Endothelial cell of umbilical vein (primary cell): ENCODE measurements around the gene UQCR10. TPM values are rescaled to one million over a fixed set of nuclear protein-coding genes. Genes with fewer than 3 reads are reported as not detected.

Experiments
- BruUV-seq: library from RNA; stranded (reverse); fragments of 400-500 nt; replicated peaks from 2 replicates; lab custom pipeline; 2021; lab: Mats Ljungman, UMichigan
- CTCF ChIA-PET: fragments of 300-600, 350-600 bp; sonication (Branson Sonifier 250); formaldehyde crosslinking; loops from one replicate; lab custom pipeline; 2021; ENCODE audit warnings: antibody characterized with exemption, inconsistent platforms; lab: Charles Lee
- POLR2A ChIA-PET: fragments of 300-600, 350-600 bp; sonication (Branson Sonifier 250); formaldehyde crosslinking; loops from one replicate; lab custom pipeline; 2021; ENCODE audit warnings: antibody characterized with exemption, inconsistent platforms; lab: Charles Lee
- DNase-seq: peaks from one replicate; pipeline ENCODE4 v3.0.0-alpha.2; 2011; ENCODE audit warnings: low read depth, low spot score
- FAIRE-seq: peaks from 2 replicates; lab custom pipeline; 2011; peaks lifted over from hg19 to GRCh38; lab: Jason Lieb, UNC
- H2AFZ ChIP-seq: 2 replicates; pipeline ENCODE4 v1.6.0; 2012; ENCODE audit warnings: low read depth, low read length, control low read depth, inconsistent platforms
- H3K27ac ChIP-seq: 2 replicates; pipeline ENCODE4 v1.5.1; 2011; ENCODE audit warnings: low read depth, mild to moderate bottlenecking, control low read depth, low read length, moderate library complexity; ENCODE audit not compliant: insufficient read depth
- H3K27me3 ChIP-seq, 2 experiments: 2 replicates each; pipeline versions ENCODE4 v1.6.0 to v1.6.1; 2011; ENCODE audit warnings: low read length in 2 of 2, mixed read lengths in 1 of 2; ENCODE audit not compliant: control insufficient read depth in 2 of 2, insufficient read depth in 2 of 2
- H3K36me3 ChIP-seq, 2 experiments: 2 replicates in 1 of 2; 3 replicates in 1 of 2; pipeline ENCODE4 v1.5.1; 2011; ENCODE audit warnings: low read length in 2 of 2, mild to moderate bottlenecking in 1 of 2, moderate library complexity in 1 of 2; ENCODE audit not compliant: control insufficient read depth in 2 of 2, insufficient read depth in 2 of 2; ENCODE audit errors: extremely low read depth in 1 of 2
- H3K4me1 ChIP-seq: 3 replicates; pipeline ENCODE4 v1.5.1; 2011; ENCODE audit warnings: mild to moderate bottlenecking, low read length; ENCODE audit not compliant: control insufficient read depth, insufficient read depth; ENCODE audit errors: extremely low read depth
- H3K4me2 ChIP-seq: 2 replicates; pipeline ENCODE4 v1.6.1; 2011; ENCODE audit warnings: low read length, control low read depth, mixed read lengths; ENCODE audit not compliant: insufficient read depth
- H3K4me3 ChIP-seq, 3 experiments: fragments of 200-600 bp in 1 of 3; sonication (generic), shearing (Covaris generic) in 1 of 3; replicated peaks in 1 of 3; 2 replicates each; pipeline ENCODE4 v1.5.1; 2011 to 2016; ENCODE audit warnings: control low read depth in 3 of 3, low read length in 3 of 3, mild to moderate bottlenecking in 2 of 3, inconsistent platforms in 1 of 3, low read depth in 1 of 3, moderate library complexity in 1 of 3; ENCODE audit not compliant: insufficient read depth in 1 of 3
- H3K79me2 ChIP-seq: 2 replicates; pipeline ENCODE4 v1.6.0; 2012; ENCODE audit warnings: low read length, inconsistent platforms; ENCODE audit not compliant: control insufficient read depth, insufficient read depth
- H3K9ac ChIP-seq: replicated peaks from 2 replicates; pipeline ENCODE3; 2011; ENCODE audit warnings: low read length, control low read depth; ENCODE audit not compliant: insufficient read depth; ENCODE audit errors: extremely low read depth
- H3K9me1 ChIP-seq: replicated peaks from 3 replicates; pipeline ENCODE4 v1.6.0; 2011; ENCODE audit warnings: mild to moderate bottlenecking, low read length; ENCODE audit not compliant: control insufficient read depth, insufficient read depth; ENCODE audit errors: extremely low read depth
- H3K9me3 ChIP-seq: replicated peaks from 2 replicates; pipeline ENCODE4 v1.5.1; 2012; ENCODE audit warnings: low read length, inconsistent platforms; ENCODE audit not compliant: control insufficient read depth, insufficient read depth
- H4K20me1 ChIP-seq: replicated peaks from 2 replicates; pipeline ENCODE3; 2011; ENCODE audit warnings: mild to moderate bottlenecking, low read length; ENCODE audit not compliant: control insufficient read depth, insufficient read depth; ENCODE audit errors: extremely low read depth
- EZH2 ChIP-seq: IDR thresholded peaks from 2 replicates; pipeline ENCODE4 v1.6.1; 2012; ENCODE audit warnings: borderline replicate concordance, low read depth, mild to moderate bottlenecking, moderate library complexity, low read length, inconsistent platforms; ENCODE audit not compliant: severe bottlenecking
- FOS ChIP-seq: IDR thresholded peaks from 2 replicates; pipeline ENCODE4 v1.6.1; 2011; ENCODE audit warnings: mild to moderate bottlenecking, low read length, moderate library complexity, borderline replicate concordance; ENCODE audit not compliant: insufficient read depth
- GATA2 ChIP-seq: IDR thresholded peaks from 2 replicates; pipeline ENCODE4 v1.7.0; 2011; ENCODE audit warnings: low read depth, mild to moderate bottlenecking, moderate library complexity, mixed read lengths, low read length; ENCODE audit not compliant: insufficient read length, insufficient read depth
- JUN ChIP-seq: IDR thresholded peaks from 2 replicates; pipeline ENCODE4 v1.6.1; 2011; ENCODE audit warnings: borderline replicate concordance, low read depth; ENCODE audit not compliant: insufficient read length, insufficient read depth
- MYC ChIP-seq: IDR thresholded peaks from one replicate; pipeline ENCODE4 v1.6.1; 2011; ENCODE audit warnings: mild to moderate bottlenecking, low read depth, low read length
- POLR2A ChIP-seq: IDR thresholded peaks from 2 replicates; pipeline ENCODE4 v1.6.1; 2012; ENCODE audit warnings: low read depth, mild to moderate bottlenecking, control low read depth, low read length
- POLR2AphosphoS5 ChIP-seq: IDR thresholded peaks from 2 replicates; pipeline ENCODE4 v1.6.1; 2012; ENCODE audit warnings: low read depth, mild to moderate bottlenecking, control low read depth, low read length, moderate library complexity; ENCODE audit not compliant: insufficient read depth
- dilution Hi-C: fragments of 300-500 bp; cut with MboI; formaldehyde crosslinking; loops from one replicate; pipeline ENCODE4 v1.15.0; 2019; ENCODE audit warnings: low sequenced_read_pairs; ENCODE audit not compliant: extremely low pct_ligation_motif_present
- intact Hi-C: fragments of 100-400 bp; cut with micrococcal nuclease; formaldehyde crosslinking; loops from one replicate; pipeline ENCODE4 v1.10.0; 2022
- polyA plus RNA-seq, 4 experiments: library from polyadenylated mRNA; depleted of rRNA in 3 of 4; stranded (reverse) in 3 of 4; unstranded in 1 of 4; fragments of >200 nt; gene quantifications; 2 replicates each; pipeline versions ENCODE4 v1.2.1 to v1.2.3, GENCODE V29; 2011 to 2012; ENCODE audit warnings: missing spikeins in 1 of 4
- total RNA-seq: library from RNA; stranded (reverse); gene quantifications from 2 replicates; pipeline ENCODE4 v1.2.3, GENCODE V29; 2021
- TF ChIP-seq, protein P1 (sequence below): IDR thresholded peaks from 2 replicates; pipeline ENCODE4 v1.6.1; 2011; ENCODE audit not compliant: insufficient read depth, insufficient read length
- TF ChIP-seq, protein P2 (sequence below), 2 donors: IDR thresholded peaks; 1 replicate in 1 of 2; 2 replicates in 1 of 2; pipeline ENCODE4 v1.5.1; 2011; ENCODE audit warnings: low read length in 2 of 2, mild to moderate bottlenecking in 2 of 2, moderate library complexity in 2 of 2, control low read depth in 1 of 2, inconsistent platforms in 1 of 2, low read depth in 1 of 2; ENCODE audit not compliant: insufficient read depth in 1 of 2; ENCODE audit errors: extremely low read depth in 1 of 2

Gene UQCR10
- total and polyA plus RNA-seq, 2 donors (not counting 3 experiments of a cell fraction or from before 2014, with no cell fraction given): 96.6 to 196 TPM

DNA sequence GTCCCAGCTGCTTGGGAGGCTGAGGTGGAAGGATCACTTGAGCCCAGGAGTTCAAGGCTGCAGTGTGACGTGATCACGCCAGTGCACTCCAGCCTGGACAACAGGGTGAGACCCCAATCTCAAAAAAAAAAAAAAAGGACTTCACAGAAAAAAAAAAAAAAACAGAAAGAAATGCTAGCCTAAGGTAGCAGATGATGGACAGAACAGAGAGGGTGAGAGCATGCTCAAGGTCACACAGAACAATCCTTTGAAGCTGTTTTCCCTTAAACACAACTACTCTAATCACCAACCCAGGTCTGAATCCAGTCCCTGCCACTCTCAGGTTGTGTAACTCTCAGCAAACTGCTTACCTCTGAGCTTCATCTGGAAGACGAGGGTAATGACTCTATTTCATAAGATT, 10.1 kb upstream of the UQCR10 start:
- Histone ChIP-seq H2AFZ (no peak overlapping the region), H3K36me3 (no peaks in the 10 kb centered on the region), H3K27ac (no peak overlapping the region), H3K4me2 (no peak overlapping the region), H3K9me3 (no peaks in the 10 kb centered on the region), H3K4me1 (no peaks in the 10 kb centered on the region), H3K9me1 (no peaks in the 10 kb centered on the region), H4K20me1 (no peaks in the 10 kb centered on the region), H3K9ac (no peak overlapping the region), H3K4me3 (no peak overlapping the region), H3K79me2 (no peaks in the 10 kb centered on the region), H3K27me3 (no peaks in the 10 kb centered on the region)
- DNase-seq (no peak), FAIRE-seq (no peak)
- POLR2A ChIA-PET: no interaction called here
- dilution Hi-C loops: no loop called here
- CTCF ChIA-PET: no interaction called here
- no peak for TF ChIP-seq POLR2AphosphoS5
- TF ChIP-seq EZH2: no peak
- TF ChIP-seq, protein P1, sequence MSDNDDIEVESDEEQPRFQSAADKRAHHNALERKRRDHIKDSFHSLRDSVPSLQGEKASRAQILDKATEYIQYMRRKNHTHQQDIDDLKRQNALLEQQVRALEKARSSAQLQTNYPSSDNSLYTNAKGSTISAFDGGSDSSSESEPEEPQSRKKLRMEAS: no peak
- no peak for TF ChIP-seq POLR2A
- TF ChIP-seq MYC: no peak
- TF ChIP-seq FOS: no peak
- TF ChIP-seq, protein P2, sequence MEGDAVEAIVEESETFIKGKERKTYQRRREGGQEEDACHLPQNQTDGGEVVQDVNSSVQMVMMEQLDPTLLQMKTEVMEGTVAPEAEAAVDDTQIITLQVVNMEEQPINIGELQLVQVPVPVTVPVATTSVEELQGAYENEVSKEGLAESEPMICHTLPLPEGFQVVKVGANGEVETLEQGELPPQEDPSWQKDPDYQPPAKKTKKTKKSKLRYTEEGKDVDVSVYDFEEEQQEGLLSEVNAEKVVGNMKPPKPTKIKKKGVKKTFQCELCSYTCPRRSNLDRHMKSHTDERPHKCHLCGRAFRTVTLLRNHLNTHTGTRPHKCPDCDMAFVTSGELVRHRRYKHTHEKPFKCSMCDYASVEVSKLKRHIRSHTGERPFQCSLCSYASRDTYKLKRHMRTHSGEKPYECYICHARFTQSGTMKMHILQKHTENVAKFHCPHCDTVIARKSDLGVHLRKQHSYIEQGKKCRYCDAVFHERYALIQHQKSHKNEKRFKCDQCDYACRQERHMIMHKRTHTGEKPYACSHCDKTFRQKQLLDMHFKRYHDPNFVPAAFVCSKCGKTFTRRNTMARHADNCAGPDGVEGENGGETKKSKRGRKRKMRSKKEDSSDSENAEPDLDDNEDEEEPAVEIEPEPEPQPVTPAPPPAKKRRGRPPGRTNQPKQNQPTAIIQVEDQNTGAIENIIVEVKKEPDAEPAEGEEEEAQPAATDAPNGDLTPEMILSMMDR (IDR thresholded peaks at IDR 0.05; ENCODE audit: extremely low read depth in 1 of 2, insufficient read depth in 1 of 2, low read depth in 1 of 2, low read length in 2 of 2): no peak
- TF ChIP-seq JUN: no peak
- TF ChIP-seq GATA2: no peak
- intact Hi-C loops: no loop called here
- BruUV-seq: no TSS peak
